WTC11 (cell line): ENCODE measurements around the gene RNPS1. TPM values are rescaled to one million over a fixed set of nuclear protein-coding genes. Genes with fewer than 3 reads are reported as not detected.

Source experiments
- ATAC-seq: fragments of 200-7000 bp; cut with Tn5 transposase; 2 replicates; pipeline ENCODE4 v1.10.0; 2021; ENCODE audit warnings: mild to moderate bottlenecking, moderate library complexity
- CTCF ChIA-PET: fragments of 300-600 bp; sonication (Branson Sonifier 250); formaldehyde crosslinking; loops from one replicate; lab custom pipeline; 2021; ENCODE audit warnings: antibody characterized with exemption; lab: Charles Lee
- POLR2A ChIA-PET: fragments of 350-600 bp; sonication (Branson Sonifier 250); formaldehyde crosslinking; loops from one replicate; lab custom pipeline; 2021; ENCODE audit warnings: antibody characterized with exemption; lab: Charles Lee
- DNase-seq: peaks from one replicate; pipeline ENCODE4 v3.0.0; 2021; ENCODE audit warnings: low spot score
- H3K27ac Mint-ChIP-seq: 2 replicates; pipeline ENCODE4 v1.8.0; 2021; ENCODE audit warnings: mixed read lengths
- H3K27me3 Mint-ChIP-seq: 2 replicates; pipeline ENCODE4 v1.8.0; 2021; ENCODE audit warnings: low read depth, mild to moderate bottlenecking, moderate library complexity, mixed read lengths
- H3K36me3 Mint-ChIP-seq: 2 replicates; pipeline ENCODE4 v1.8.0; 2021; ENCODE audit warnings: mixed read lengths
- H3K4me1 Mint-ChIP-seq: 2 replicates; pipeline ENCODE4 v1.8.0; 2022; ENCODE audit warnings: mixed read lengths
- H3K4me3 Mint-ChIP-seq: 2 replicates; pipeline ENCODE4 v1.8.0; 2021; ENCODE audit warnings: mild to moderate bottlenecking, moderate library complexity, mixed read lengths
- H3K9me3 Mint-ChIP-seq: 2 replicates; pipeline ENCODE4 v1.8.0; 2021; ENCODE audit warnings: mixed read lengths
- ATF1 ChIP-seq: sonication (generic); formaldehyde crosslinking; IDR thresholded peaks from 2 replicates; pipeline ENCODE4 v1.8.1; 2023; ENCODE audit warnings: mild to moderate bottlenecking, moderate library complexity, missing genetic modification reagents
- CREB1 ChIP-seq: sonication (generic); formaldehyde crosslinking; IDR thresholded peaks from 2 replicates; pipeline ENCODE4 v1.8.0; 2023; ENCODE audit warnings: mild to moderate bottlenecking, missing genetic modification reagents
- CREM ChIP-seq: sonication (generic); formaldehyde crosslinking; IDR thresholded peaks from 2 replicates; pipeline ENCODE4 v1.8.1; 2022; ENCODE audit warnings: mild to moderate bottlenecking, missing genetic modification reagents, moderate library complexity
- ESRRA ChIP-seq: sonication (generic); formaldehyde crosslinking; IDR thresholded peaks from 2 replicates; pipeline ENCODE4 v1.8.1; 2022; ENCODE audit warnings: mild to moderate bottlenecking, missing genetic modification reagents, borderline replicate concordance
- ETV6 ChIP-seq: sonication (generic); formaldehyde crosslinking; IDR thresholded peaks from 2 replicates; pipeline ENCODE4 v1.8.1; 2022; ENCODE audit warnings: mild to moderate bottlenecking, missing genetic modification reagents
- GTF2I ChIP-seq: fragments of 250-450 bp; sonication (Bioruptor Pico); conservative IDR thresholded peaks from 2 replicates; pipeline ENCODE4 v1.4.0; 2021; ENCODE audit warnings: mild to moderate bottlenecking
- IRF2 ChIP-seq: sonication (generic); formaldehyde crosslinking; IDR thresholded peaks from 2 replicates; pipeline ENCODE4 v1.8.0; 2022; ENCODE audit warnings: low read depth, missing genetic modification reagents, borderline replicate concordance
- NFYB ChIP-seq: sonication (generic); formaldehyde crosslinking; conservative IDR thresholded peaks from 2 replicates; pipeline ENCODE4 v1.8.0; 2022; ENCODE audit warnings: low read depth, missing genetic modification reagents
- NR2C2 ChIP-seq: sonication (generic); formaldehyde crosslinking; IDR thresholded peaks from 2 replicates; pipeline ENCODE4 v1.8.0; 2022; ENCODE audit warnings: mild to moderate bottlenecking, missing genetic modification reagents
- PREB ChIP-seq: sonication (generic); formaldehyde crosslinking; IDR thresholded peaks from 2 replicates; pipeline ENCODE4 v1.8.1; 2022; ENCODE audit warnings: mild to moderate bottlenecking, missing genetic modification reagents, moderate library complexity, borderline replicate concordance
- RORB ChIP-seq: fragments of 250-450 bp; sonication (Bioruptor Pico); IDR thresholded peaks from 2 replicates; pipeline ENCODE4 v1.9.0; 2021; ENCODE audit warnings: mild to moderate bottlenecking
- STAT6 ChIP-seq: sonication (generic); formaldehyde crosslinking; conservative IDR thresholded peaks from 2 replicates; pipeline ENCODE4 v1.8.1; 2023; ENCODE audit warnings: mild to moderate bottlenecking, low read depth, missing genetic modification reagents, moderate library complexity
- TEAD1 ChIP-seq: sonication (generic); formaldehyde crosslinking; IDR thresholded peaks from 2 replicates; pipeline ENCODE4 v1.8.0; 2022; ENCODE audit warnings: mild to moderate bottlenecking, missing genetic modification reagents
- USF2 ChIP-seq: sonication (generic); formaldehyde crosslinking; IDR thresholded peaks from 2 replicates; pipeline ENCODE4 v1.8.1; 2023; ENCODE audit warnings: mild to moderate bottlenecking, missing genetic modification reagents, moderate library complexity
- ZBTB21 ChIP-seq: sonication (generic); formaldehyde crosslinking; IDR thresholded peaks from 2 replicates; pipeline ENCODE4 v1.8.1; 2023; ENCODE audit warnings: mild to moderate bottlenecking, missing genetic modification reagents, borderline replicate concordance
- ZNF121 ChIP-seq: sonication (generic); formaldehyde crosslinking; IDR thresholded peaks from 2 replicates; pipeline ENCODE4 v1.8.0; 2023; ENCODE audit warnings: missing genetic modification reagents
- ZNF232 ChIP-seq: sonication (generic); formaldehyde crosslinking; IDR thresholded peaks from 2 replicates; pipeline ENCODE4 v1.8.0; 2022; ENCODE audit warnings: mild to moderate bottlenecking, missing genetic modification reagents
- ZNF263 ChIP-seq: sonication (generic); formaldehyde crosslinking; IDR thresholded peaks from 2 replicates; pipeline ENCODE4 v1.8.1; 2022; ENCODE audit warnings: low read depth, mild to moderate bottlenecking, moderate library complexity, missing genetic modification reagents
- ZNF281 ChIP-seq: sonication (generic); formaldehyde crosslinking; IDR thresholded peaks from 2 replicates; pipeline ENCODE4 v1.8.0; 2023; ENCODE audit warnings: mild to moderate bottlenecking, missing genetic modification reagents
- ZNF423 ChIP-seq: fragments of 250-450 bp; sonication (Bioruptor Pico); IDR thresholded peaks from 2 replicates; pipeline ENCODE4 v2.1.2; 2022; ENCODE audit warnings: mild to moderate bottlenecking, moderate library complexity
- total RNA-seq: library from RNA; stranded (reverse); gene quantifications from 3 replicates; pipeline ENCODE4 v1.2.3, GENCODE V29; 2021
- TF ChIP-seq, protein P1 (sequence below): sonication (generic); formaldehyde crosslinking; IDR thresholded peaks from 2 replicates; pipeline ENCODE4 v1.8.1; 2023; ENCODE audit warnings: mild to moderate bottlenecking, missing genetic modification reagents
- TF ChIP-seq, protein P2 (sequence below): sonication (generic); formaldehyde crosslinking; conservative IDR thresholded peaks from 2 replicates; pipeline ENCODE4 v1.8.1; 2022; ENCODE audit warnings: mild to moderate bottlenecking, missing genetic modification reagents
- TF ChIP-seq, protein P3 (sequence below): sonication (generic); formaldehyde crosslinking; IDR thresholded peaks from 2 replicates; pipeline ENCODE4 v1.8.1; 2022; ENCODE audit warnings: low read depth, mild to moderate bottlenecking, moderate library complexity, missing genetic modification reagents, borderline replicate concordance

The RNPS1 gene
- total RNA-seq, 1 experiment from 2014 or later, result 331 TPM

GRCh38 chr16:2270588-2271470 is 2.9 kb upstream of the RNPS1 start:
- no peak overlapping the region for H3K4me3 Mint-ChIP-seq
- no peaks in the 10 kb centered on the region for H3K27me3 Mint-ChIP-seq
- TF ChIP-seq TEAD1 (CRISPR knock-in tag) (no peak), ZNF423 (CRISPR knock-in tag) (no peak), CREM (CRISPR knock-in tag) (no peak), ETV6 (CRISPR knock-in tag) (no peak), IRF2 (no peak), ESRRA (CRISPR knock-in tag) (no peak), NFYB (CRISPR knock-in tag) (no peak), ATF1 (CRISPR knock-in tag) (no peak), STAT6 (CRISPR knock-in tag) (no peak), GTF2I (no peak), ZNF263 (CRISPR knock-in tag) (no peak), ZNF232 (CRISPR knock-in tag) (no peak), USF2 (CRISPR knock-in tag) (no peak)
- TF ChIP-seq, protein P1, sequence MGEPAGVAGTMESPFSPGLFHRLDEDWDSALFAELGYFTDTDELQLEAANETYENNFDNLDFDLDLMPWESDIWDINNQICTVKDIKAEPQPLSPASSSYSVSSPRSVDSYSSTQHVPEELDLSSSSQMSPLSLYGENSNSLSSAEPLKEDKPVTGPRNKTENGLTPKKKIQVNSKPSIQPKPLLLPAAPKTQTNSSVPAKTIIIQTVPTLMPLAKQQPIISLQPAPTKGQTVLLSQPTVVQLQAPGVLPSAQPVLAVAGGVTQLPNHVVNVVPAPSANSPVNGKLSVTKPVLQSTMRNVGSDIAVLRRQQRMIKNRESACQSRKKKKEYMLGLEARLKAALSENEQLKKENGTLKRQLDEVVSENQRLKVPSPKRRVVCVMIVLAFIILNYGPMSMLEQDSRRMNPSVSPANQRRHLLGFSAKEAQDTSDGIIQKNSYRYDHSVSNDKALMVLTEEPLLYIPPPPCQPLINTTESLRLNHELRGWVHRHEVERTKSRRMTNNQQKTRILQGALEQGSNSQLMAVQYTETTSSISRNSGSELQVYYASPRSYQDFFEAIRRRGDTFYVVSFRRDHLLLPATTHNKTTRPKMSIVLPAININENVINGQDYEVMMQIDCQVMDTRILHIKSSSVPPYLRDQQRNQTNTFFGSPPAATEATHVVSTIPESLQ (CRISPR knock-in tag), result no peak
- H3K9me3 Mint-ChIP-seq, result no peaks in the 10 kb centered on the region
- peaks cover 11% of the 10 kb centered on the region for H3K36me3 Mint-ChIP-seq
- ChIA-PET POLR2A (interaction anchor here (0.6 to 0.7 kb wide), 2 partner anchors 51 to 67 kb away, joined by 3 read pairs; no protein-coding TSS in a partner anchor), CTCF (interaction anchor here (0.9 to 2.4 kb wide), 6 partner anchors 8 to 231 kb away, joined by 3 to 9 read pairs (median 4); partner anchors contain the start of genes DNASE1L2 and ECI1)
- H3K27ac Mint-ChIP-seq, result no peak overlapping the region
- DNase-seq (no peak), ATAC-seq (no peak)
- peaks cover 19% of the 10 kb centered on the region for H3K4me1 Mint-ChIP-seq

DNA sequence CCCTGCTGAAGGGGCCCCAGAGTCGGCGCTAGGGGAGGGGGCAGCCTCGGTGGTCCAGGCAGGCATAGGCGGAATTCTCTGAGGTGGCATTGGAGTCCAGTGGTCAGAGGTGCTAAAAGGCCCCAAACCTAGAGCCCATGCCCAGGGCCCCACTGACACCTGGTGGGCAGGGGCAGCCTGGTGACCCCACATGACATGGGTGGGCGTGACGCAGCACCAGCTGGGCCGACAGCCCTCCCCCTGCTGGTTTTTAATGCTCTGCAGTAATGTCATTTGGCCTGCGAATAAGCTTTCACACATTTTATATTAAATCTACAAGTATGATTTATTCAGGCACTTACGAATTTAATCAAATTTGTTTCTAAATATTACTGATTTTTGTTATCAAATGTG is 2.1 kb upstream of the RNPS1 start:
- ChIA-PET POLR2A (interaction anchor here (0.7 kb wide), 1 partner anchor 52 kb away, joined by 3 read pairs; no protein-coding TSS in a partner anchor), CTCF (interaction anchor here (0.9 to 2.4 kb wide), 5 partner anchors 9 to 232 kb away, joined by 3 to 9 read pairs (median 5); partner anchors contain the start of gene DNASE1L2)
- DNase-seq (no peak), ATAC-seq (no peak)
- no peak overlapping the region for H3K27ac Mint-ChIP-seq
- H3K4me3 Mint-ChIP-seq, result peak overlapping the region; percentile 90
- H3K36me3 Mint-ChIP-seq, result peaks cover 15% of the 10 kb centered on the region
- peaks cover 24% of the 10 kb centered on the region for H3K4me1 Mint-ChIP-seq
- no peaks in the 10 kb centered on the region for H3K9me3 Mint-ChIP-seq
- no peaks in the 10 kb centered on the region for H3K27me3 Mint-ChIP-seq
- TF ChIP-seq CREB1 (CRISPR knock-in tag), result no peak
- TF ChIP-seq ZNF281 (CRISPR knock-in tag), result no peak
- no peak for TF ChIP-seq PREB (CRISPR knock-in tag)
- no peak for TF ChIP-seq RORB
- TF ChIP-seq, protein P2, sequence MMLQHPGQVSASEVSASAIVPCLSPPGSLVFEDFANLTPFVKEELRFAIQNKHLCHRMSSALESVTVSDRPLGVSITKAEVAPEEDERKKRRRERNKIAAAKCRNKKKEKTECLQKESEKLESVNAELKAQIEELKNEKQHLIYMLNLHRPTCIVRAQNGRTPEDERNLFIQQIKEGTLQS (CRISPR knock-in tag), result no peak
- TF ChIP-seq ZNF121 (CRISPR knock-in tag), result no peak
- TF ChIP-seq NR2C2, result no peak
- TF ChIP-seq IRF2, result no peak
- TF ChIP-seq ZBTB21 (CRISPR knock-in tag), result no peak
- TF ChIP-seq ESRRA (CRISPR knock-in tag), result no peak
- TF ChIP-seq, protein P3, sequence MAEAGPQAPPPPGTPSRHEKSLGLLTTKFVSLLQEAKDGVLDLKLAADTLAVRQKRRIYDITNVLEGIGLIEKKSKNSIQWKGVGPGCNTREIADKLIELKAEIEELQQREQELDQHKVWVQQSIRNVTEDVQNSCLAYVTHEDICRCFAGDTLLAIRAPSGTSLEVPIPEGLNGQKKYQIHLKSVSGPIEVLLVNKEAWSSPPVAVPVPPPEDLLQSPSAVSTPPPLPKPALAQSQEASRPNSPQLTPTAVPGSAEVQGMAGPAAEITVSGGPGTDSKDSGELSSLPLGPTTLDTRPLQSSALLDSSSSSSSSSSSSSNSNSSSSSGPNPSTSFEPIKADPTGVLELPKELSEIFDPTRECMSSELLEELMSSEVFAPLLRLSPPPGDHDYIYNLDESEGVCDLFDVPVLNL (CRISPR knock-in tag), result no peak
- TF ChIP-seq ZNF263 (CRISPR knock-in tag), result no peak
